Stimulated activated CD4-positive, alpha-beta T cell treated with anti-CD3 and anti-CD28 coated beads, Interleukin-1b, Interleukin-23, amount 100 ng/mL, for 1 hour (primary cell): ENCODE measurements around the gene CKM.
A peak's percentile ranks its signal among the peaks of the same experiment; 100 is the strongest.

Experiments used
- DNase-seq, 2 donors: peaks; one replicate each; pipeline ENCODE4 v3.0.0-alpha.2; 2020; ENCODE audit warnings: low read depth in 2 of 2

CKM gene

DNA sequence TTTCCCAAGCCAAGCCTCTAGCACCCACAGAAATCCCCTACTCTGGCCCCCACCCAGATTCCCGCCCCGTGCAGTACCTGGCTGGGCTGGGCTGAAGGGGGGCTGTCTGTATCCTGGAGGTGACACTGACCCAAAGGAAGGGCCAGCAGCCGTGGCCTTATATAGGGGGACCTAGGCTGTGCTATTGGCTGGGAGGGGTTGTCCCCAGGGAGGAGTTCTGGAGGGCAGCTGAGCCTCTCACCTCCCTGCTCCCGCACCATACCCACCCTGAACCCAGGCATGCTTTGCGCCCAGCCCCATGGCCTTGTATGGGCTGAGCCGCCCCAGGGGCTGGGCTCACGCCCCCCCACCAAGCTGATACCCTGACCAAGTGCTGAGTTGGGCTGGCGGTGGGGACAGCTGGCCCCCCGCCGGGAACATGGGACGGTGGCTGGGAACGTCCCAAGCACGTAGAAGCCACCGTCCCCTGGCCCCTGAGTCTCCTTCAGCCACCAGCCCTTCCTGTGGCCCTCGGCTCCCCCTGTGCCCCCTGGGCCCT lies at the start of gene CKM:
Gene CKM (minus strand): TSS at position 132 of the 538 bp plus-strand sequence. CDS start 3,162 bp downstream, outside the sequence.
- DNase-seq: no peak

DNA sequence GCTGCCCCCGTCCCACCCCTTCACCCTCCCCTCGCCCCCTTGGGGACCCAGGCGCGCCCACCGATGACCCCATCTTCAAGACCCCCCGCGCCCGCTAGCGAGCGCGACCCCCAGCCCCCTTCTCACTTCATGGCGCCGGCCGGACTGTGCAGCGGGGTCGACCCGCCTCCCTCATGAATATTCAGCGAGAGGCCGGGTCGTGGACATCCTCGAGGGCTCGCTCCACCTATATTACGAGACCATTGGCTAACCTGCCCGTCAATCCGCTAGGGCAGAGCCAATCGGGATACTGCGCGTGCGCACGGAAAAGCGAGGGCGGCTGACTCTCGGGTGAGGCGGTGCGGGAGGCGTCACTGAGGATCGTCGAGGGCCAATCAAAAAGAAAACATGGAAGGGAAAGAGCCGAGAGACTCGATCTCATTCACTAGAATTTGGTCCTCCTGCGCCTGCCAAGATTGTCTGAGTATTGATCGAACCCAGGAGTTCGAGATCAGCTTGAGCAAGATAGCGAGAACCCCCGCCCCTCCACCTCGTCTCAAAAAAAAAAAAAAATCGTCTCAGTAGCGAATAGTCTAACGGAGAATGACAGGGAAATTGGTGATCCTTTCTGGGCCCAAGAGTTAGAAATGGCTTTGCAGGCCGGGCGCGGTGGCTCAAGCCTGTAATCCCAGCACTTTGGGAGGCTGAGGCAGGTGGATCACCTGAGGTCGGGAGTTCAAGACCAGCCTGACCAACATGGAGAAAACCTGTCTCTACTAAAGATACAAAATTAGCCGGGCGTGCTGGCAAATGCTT lies 47.9 kb upstream of the CKM start, which contains the start of gene ERCC2:
Gene ERCC2 (minus strand): TSS at position 164 of the 795 bp plus-strand sequence. CDS start 33 bp downstream, at position 131.
- peak; percentile 99 for DNase-seq

DNA sequence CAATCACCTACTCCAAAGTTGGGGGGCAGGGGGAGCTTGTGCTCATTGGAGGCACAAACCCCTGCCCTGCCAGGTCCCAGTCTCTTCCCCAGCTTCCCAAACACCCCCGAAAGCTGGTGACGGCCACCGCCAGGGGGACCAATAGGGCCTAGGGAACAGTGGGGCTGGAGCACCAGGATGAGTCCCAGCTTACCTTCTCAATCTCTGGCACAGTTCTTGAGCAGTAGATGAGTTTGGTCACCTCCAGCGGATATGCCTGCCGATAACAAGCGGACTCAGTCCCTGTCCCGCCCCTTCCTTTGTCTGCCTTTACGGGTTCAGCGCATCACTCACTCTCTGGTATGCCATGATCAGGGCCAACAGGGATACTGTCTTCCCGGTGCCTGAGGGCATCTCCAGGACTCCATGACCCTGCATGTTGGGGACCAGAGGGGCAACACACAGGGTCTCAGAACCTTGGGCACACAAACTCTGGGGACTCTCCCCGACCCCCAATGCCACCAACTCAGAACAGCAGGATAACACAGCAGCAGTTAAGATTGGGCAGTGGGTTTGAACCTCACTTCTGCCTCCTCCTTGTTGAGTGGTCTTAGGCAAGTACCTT lies 46.2 kb upstream of the CKM start:
- no peak for DNase-seq

DNA sequence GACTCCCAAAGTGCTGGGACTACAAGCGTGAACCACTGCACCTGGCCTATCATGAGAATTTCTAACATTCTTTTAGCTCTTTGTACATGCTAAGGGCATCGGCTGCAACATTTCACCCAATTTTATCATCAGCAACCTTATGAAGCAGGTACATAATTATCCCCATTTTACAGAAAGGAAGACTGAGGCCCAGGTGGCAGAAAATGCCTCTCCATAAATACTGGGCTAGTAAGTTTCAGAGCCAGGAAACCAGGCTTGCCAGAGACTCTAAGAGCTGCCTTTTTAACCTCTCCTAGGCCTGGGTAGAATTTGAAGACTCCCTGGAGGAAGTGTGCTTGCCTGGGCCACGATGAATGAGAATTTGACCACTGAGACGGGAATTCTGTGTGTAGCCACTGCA lies 45.5 kb upstream of the CKM start:
- DNase-seq: no peak

DNA sequence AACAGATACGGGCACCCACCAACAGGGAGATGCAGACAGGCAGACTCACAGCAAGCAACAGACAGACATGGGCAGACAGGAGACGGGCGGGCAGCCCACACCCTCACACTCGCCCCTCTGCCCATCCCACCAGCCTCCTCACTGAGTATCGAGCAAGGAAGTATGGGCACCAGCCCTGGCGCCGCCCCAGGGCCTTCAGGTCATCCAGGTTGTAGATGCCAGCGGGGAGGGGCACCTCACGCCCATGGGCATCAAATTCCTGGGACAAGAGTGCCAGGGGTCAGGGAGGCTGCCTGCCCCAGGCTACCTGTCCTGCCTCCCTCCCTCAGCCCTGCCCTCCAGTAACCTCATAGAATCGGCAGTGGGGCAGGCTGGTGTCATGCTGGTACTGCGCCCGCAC lies 42.0 kb upstream of the CKM start:
- no peak for DNase-seq

DNA sequence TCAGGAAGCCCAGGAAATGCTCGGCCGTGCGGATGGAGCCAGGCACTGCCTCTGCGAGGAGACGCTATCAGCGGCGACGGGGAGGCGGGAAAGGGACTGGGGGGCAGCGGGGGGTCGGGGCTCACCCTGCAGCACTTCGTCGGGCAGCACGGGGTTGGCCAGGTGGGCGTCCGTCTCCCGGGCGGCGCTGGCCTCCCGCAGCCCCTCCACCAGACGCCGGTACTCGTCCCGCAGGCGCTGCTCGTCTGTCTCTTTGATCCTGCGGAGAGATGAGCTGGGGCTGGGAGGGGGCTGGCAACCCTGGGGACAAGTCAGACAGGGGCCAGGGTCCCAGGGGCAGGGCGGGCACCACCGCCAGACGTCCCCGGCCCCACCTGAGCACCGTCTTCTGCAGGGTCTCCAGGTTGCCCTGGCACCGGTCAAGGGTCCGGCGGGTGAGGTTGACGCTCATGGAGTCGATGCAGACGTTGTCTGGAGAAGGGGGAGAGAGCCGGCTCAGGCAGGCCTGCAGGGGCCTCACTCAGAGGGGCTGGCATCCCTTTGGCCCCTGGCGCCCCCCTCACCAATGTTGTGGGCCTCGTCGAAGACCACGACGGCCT lies 41.3 kb upstream of the CKM start:
- DNase-seq: no peak

DNA sequence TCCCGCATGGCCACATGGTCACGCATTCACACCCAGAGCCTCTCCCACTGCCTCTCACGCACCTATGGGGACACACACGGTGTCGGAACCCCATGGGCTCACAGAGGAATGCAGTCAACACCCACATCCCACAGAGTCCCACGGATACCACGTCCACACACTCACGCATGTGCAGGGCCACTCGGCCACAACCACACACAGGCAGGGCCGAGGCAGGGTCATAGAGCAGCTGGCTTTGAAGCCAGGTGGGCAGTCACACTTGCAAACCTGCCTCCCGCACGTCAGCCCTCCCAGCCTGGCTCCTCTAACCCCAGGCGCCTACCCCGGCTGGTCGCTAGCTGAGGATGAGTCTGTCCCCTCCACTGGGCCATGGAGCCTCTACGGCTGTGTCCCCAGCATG lies 39.6 kb upstream of the CKM start:
- no peak for DNase-seq

DNA sequence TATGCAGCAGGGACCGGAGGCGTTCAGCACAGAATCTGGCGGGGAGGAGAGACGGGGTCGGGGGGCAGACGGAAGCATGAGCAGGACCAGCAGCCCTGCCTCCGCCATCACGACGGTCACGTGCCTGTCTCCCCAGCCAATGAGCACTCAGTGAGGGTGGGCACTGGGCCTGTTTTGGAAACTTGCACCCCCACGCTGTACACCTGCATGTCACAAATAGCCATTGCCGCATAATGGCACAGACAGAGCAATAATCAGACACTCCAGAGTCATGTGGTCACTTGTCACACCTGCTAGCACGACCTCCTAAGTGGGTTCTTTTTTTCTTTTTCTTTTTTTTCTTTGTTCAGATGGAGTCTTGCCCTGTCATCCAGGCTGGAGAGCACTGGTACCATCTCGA lies 38.9 kb upstream of the CKM start:
- DNase-seq: no peak

DNA sequence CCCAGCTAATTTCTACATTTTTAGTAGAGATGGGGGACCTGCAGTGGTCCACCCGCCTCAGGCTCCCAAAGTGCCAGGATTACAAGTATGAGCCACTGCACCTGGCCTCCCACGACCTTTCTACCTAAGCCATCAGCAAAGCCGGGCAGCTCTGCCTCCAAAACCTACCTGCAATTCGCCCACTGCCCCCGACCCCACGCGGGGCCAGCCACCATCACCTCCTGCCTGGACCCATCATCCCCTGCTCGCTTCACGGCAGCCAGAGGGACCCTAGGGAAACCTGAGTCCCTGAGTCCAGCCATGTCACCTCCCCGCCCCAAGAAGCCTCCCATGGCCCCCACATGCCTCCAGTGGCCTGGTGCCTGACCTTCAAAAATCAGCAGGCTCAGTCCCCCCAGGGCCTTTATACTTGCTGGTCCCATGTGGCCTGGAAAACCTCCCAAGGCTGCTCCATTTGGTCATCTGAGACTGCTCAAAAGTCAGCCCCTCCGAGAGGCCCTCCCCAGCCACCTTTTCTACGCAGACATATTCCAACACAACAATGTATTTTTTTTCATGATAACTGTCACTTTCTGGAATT lies 35.6 kb upstream of the CKM start:
- DNase-seq: no peak

DNA sequence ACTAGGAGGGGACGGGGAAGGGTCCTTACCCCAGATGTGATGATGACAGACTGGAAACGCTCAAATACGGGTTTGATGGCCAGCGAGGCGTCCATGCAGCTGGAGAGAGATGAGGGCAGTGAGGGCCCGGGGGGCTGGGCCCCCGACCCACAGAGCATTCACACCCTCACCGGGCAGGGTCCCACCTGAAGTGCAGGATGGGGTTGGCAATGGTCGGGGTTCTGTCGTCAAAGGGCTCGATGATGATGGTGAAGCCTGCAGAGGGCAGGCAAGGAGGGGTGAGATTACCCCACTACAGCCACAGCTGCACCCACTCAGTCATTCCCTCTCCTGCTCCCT lies 34.7 kb upstream of the CKM start:
- no peak for DNase-seq

DNA sequence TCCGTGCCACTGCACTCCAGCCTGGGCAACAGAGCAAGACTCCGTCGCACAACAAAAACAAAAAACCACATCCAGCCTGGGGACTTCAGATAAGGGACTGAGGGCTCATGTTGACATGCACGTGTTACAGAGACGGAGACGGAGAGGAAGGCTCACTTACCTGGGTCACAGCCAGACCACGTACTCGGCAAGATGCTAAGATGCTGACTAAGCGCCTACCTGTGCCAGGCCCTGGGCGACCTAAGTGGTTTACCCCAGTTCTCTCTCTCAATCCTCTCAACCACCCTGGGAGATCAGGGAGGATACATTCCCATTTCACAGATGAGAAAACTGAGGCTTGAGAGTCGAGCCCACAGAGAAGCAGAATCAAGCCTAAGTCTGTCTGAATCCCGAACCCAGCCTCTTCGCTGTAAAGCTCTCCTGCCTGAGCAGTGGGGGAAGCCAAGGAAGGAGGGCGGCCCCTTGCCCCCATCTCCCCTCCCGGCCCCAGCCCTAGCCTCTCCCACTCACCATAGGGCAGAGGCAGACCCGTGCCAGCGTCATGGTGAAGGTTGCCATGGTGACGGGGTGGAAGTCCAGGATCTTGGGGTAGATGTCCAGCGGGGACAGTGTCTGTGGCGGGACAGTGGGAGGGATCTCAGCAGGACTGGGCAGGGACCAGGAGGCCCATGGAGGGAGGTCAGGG lies 34.2 kb upstream of the CKM start:
- no peak for DNase-seq

DNA sequence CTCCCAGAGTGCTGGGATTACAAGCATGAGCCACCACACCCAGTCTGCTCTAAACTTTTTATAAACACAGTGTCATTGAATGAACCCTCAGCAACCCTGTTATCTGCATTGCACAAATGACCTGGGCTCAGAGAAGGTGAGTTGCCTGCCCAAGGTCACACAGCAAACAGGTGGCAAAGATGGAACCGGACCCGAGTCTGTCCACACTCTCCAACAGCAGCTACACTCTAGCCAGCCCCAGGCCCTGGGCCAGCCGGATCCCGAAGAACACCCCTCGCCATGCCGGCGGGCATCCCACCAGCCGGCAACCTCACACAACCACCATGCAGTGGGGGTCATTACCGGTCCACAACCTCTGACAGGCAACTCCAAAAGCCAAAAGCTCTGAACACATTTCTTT lies 33.2 kb upstream of the CKM start:
- no peak for DNase-seq

DNA sequence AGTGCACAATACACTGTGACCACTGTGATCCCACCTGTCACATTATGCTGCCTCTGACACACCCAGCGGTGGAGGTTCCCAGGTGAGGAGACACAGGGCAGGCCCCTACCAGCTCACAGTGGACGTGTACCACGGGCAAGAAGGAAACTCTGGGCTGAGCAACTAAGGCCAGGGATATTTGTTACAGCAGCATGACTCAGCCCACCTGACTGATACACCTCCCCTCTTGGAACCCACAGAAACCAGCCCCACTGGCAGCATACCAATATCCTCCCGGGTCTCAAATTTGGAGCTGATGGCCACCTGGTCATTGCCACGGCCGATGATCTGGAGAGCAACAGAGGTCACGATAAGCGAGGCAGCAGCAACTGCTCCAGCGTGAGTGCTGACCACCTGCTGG lies 32.7 kb upstream of the CKM start:
- no peak for DNase-seq

DNA sequence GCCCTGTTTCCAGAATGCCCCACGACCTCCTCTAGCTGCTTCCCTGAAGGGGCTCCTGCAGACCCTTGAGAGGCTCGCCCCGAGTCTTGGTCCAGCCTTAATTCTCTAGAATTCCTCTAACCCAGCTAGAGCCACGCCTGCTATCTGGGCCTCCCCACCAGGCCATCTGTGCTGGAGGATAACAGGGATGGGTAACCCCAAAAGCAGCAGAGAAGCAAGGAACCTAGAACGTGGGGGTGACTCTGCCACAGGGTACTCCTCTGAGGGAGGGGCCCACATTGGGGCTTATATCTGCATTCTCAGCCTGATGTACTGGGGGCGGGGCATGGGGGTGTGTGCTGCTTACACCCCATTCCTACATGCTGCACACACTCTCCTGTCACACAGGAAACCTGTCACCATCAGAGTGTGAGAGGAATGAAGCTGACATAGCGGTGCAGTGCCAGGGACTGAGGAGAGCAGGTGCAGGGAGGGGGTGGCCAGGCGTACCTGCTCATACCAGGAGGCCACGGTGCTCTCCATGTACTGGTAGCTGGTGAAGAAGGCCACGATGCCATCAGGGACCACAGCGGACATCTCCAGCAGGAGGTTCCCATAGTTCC lies 31.7 kb upstream of the CKM start:
- DNase-seq: no peak

DNA sequence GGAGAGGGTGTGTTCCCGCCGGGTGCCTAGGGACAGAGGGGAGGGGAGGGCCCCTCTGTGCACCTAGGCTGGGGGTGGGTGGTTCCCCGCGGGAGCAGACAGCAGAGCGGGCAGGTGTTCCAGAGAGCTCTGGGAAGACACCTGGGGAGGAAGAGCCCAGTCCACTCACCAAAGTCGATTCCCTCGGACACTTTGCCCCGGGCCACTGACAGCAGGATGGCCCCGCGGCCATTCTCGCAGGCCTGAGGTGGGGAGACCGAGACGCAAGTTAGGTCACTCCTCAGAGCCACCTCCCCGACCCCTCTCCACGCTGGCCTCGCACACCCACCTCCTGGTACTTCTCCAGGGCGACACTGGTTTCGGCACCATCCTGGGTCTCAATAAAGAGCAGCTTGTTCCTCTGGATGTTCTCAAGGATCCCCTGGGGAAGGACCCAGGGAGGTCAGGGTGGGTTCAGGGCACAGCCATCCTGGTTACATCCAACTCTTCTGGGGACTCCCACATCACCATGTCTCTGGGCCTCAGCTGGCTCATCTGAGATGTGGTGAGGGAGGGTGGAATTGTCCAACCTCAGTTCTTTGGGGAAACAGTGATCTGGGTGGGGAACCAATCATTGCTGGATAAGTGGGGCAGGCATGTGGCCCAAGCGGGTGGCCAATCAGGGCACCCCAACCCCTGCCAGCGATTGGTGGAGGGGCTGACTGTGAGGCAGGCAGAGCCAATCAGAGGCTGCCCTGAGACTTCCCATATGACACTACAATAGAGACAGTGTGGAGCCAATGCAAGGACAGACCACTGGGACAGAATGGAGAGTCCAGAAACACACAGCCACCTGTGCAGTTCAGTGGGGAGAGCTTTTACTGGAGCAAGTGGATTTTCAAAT lies 30.5 kb upstream of the CKM start:
- DNase-seq: no peak

DNA sequence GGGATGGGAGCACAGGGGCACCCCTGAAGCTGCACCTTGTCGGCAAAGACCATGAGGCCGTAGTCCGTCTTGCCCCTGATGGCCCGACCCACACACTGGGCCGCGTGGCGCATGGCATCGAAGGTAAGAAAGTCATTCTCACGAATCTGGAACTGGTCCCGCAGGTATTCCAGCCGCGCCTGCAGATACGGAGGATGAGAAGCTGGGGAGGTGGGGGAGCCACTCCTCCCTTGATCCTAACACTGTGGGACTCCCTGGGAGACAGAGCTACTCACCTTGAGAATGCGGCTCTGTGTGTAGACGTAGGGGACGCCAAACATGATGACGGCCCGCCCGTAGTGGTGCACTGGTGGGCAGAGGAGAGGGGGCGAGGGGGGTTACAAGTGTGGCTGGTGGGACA lies 29.8 kb upstream of the CKM start:
- no peak for DNase-seq

DNA sequence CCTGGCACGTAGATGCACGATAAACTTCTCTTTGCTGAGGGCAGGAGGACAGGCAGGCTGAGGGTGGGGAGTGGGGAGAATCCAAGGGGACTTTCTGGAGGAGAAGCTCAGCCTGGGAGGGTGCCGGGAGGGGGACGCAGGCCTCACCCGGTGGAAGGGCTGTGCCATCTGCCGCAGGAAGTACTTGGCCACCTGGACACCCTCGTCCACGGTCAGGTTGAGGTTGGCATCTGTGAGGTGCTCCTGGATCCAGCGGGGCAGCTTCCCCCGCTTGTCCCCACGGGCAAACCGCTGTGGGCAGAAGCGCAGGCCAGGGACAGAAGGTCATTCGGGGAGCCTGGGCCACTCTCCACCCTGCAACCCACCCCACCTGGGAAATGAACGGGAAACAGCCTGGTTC lies 29.4 kb upstream of the CKM start:
- no peak for DNase-seq

DNA sequence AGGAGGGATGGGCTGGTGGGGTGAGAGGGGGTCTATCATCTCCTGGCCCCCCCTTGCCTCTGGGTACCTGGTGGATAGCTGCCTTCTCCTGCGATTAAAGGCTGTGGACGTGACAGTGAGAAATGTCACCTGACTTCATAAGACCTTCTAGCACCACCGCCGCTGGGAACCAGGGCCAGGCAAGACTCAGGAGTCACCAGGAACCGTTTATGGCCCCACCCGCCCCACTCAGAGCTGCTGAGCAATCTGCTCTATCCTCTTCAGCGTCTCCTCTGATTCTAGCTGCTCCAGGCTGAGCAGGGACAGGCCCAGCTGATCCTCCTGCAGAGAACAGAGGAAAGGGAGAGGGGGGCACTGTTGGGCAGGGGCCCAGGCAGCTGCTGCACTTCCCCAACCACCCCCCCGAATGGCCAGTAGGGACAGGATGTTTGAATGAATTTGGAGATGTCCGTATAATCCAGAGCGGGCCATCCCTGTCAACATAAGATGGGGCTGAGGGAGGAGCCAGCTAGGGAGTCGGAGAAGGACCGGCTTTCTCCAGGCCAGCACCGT lies 28.8 kb upstream of the CKM start:
- DNase-seq: no peak

DNA sequence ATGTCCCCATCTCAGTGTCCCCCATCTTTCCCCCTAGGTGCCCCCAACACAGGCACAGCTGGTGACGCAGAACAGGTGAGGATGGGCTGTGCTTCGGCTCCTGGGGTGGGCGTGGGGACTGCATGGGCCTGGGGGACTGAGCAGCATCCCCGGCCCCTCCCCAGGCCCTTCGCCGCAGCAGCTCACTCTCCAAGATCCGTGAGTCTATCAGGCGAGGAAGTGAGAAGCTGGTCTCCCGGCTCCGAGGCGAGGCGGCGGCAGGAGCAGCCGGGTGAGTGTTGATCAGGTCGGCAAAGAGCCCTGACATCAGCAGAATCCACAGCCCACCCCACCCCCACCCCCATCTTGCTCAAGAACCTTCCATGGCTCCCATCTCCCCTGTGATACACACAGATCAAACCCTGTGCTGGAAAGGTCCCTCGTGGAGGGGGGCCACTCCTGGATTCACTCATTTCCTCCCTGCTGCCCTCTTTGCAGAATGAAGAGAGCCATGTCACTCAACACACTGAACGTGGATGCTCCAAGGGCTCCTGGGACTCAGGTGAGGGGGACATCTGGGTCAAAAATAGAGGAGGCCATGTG lies 27.9 kb upstream of the CKM start:
- no peak for DNase-seq

DNA sequence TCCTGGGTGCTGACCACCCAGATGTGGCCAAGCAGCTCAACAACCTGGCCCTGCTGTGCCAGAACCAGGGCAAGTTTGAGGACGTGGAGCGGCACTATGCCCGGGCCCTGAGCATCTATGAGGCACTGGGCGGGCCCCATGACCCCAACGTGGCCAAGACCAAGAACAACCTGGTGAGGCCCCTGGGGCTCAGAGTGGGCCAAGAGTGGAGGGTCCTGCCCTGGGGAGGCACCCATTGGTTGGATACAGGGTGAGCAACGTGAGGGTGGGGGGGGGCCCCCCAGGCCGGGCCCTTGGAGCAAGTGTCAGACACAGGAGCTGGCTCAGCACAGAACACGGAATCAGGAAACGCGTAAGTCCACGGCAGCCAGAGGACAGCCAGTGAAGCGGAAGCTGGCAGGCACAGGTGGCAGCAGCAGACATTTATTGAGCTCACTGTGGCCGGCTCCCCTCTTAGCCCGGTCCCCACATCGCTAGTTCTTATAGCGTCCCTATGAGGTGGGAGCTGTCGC lies 26.8 kb upstream of the CKM start:
- no peak for DNase-seq
